ENCODE data around the gene TRIM41.

GRCh38 chr5:181233088-181233800 is 10.2 kb downstream of the TRIM41 start:
- TF ChIP-seq GATA2 (IDR thresholded peaks at IDR 0.05; ENCODE audit: low read depth, low read length) (no peak), GATA3 (IDR thresholded peaks at IDR 0.05; ENCODE audit: low read depth, low read length) (no peak)

Data from SH-SY5Y (cell line).